IMR-90 (cell line): ENCODE measurements around the gene LGALS13. TPM values are rescaled to one million over a fixed set of nuclear protein-coding genes. Genes with fewer than 3 reads are reported as not detected.

Experiments used
- ATAC-seq: fragments of 200-7000 bp; cut with Tn5 transposase; 2 replicates; pipeline ENCODE4 v1.9.1; 2020; ENCODE audit warnings: low read depth, mild to moderate bottlenecking, moderate library complexity
- BruUV-seq: library from RNA; stranded (reverse); fragments of 400-500 nt; replicated peaks from 2 replicates; lab custom pipeline; 2021; lab: Mats Ljungman, UMichigan
- CTCF ChIA-PET: fragments of 300-600 bp; formaldehyde crosslinking; extraction: SDS; loops from one replicate; lab custom pipeline; 2021; ENCODE audit warnings: antibody characterized with exemption; lab: Yijun Ruan, JAX
- POLR2A ChIA-PET: fragments of 300-600 bp; sonication (Branson Sonifier 250); formaldehyde crosslinking; loops from one replicate; lab custom pipeline; 2022; ENCODE audit warnings: antibody characterized with exemption; ENCODE audit not compliant: unreplicated experiment; lab: Charles Lee
- DNase-seq: peaks from one replicate; pipeline ENCODE4 v3.0.0; 2013
- H2AFZ ChIP-seq: replicated peaks from 2 replicates; pipeline ENCODE3; 2013; ENCODE audit warnings: low read length, mild to moderate bottlenecking; ENCODE audit not compliant: poor library complexity
- H2AK5ac ChIP-seq: 2 replicates; pipeline ENCODE4 v1.6.1; 2013; ENCODE audit warnings: low read depth, low read length, inconsistent platforms
- H2AK9ac ChIP-seq: replicated peaks from 2 replicates; pipeline ENCODE3; 2013; ENCODE audit warnings: mild to moderate bottlenecking, low read depth, low read length, moderate library complexity; ENCODE audit not compliant: poor library complexity
- H2BK120ac ChIP-seq: 2 replicates; pipeline ENCODE4 v1.6.1; 2013; ENCODE audit warnings: low read depth, low read length, inconsistent platforms
- H2BK15ac ChIP-seq: 3 replicates; pipeline ENCODE4 v1.6.1; 2013; ENCODE audit warnings: low read depth, low read length, inconsistent platforms
- H2BK20ac ChIP-seq: 2 replicates; pipeline ENCODE4 v1.6.1; 2013; ENCODE audit warnings: low read depth, mild to moderate bottlenecking, inconsistent platforms, low read length, moderate library complexity
- H2BK5ac ChIP-seq: 2 replicates; pipeline ENCODE4 v1.6.1; 2013; ENCODE audit warnings: mild to moderate bottlenecking, low read depth, low read length, inconsistent platforms; ENCODE audit not compliant: poor library complexity, severe bottlenecking
- H3K14ac ChIP-seq: replicated peaks from 2 replicates; pipeline ENCODE4 v1.6.1; 2013; ENCODE audit warnings: low read depth, low read length, inconsistent platforms
- H3K18ac ChIP-seq: 2 replicates; pipeline ENCODE4 v1.6.1; 2013; ENCODE audit warnings: low read depth, low read length, control low read depth
- H3K23ac ChIP-seq: 2 replicates; pipeline ENCODE4 v1.6.1; 2013; ENCODE audit warnings: low read depth, low read length, inconsistent platforms
- H3K27ac ChIP-seq: 2 replicates; pipeline ENCODE4 v1.5.1; 2013; ENCODE audit warnings: mild to moderate bottlenecking, control low read depth, low read length; ENCODE audit not compliant: insufficient read depth
- H3K27me3 ChIP-seq: 2 replicates; pipeline ENCODE4 v1.6.1; 2013; ENCODE audit warnings: low read length; ENCODE audit not compliant: control insufficient read depth, insufficient read depth
- H3K36me3 ChIP-seq: 2 replicates; pipeline ENCODE4 v1.6.1; 2013; ENCODE audit warnings: low read length, mixed read lengths; ENCODE audit not compliant: control insufficient read depth, insufficient read depth
- H3K4ac ChIP-seq: 2 replicates; pipeline ENCODE4 v1.6.1; 2013; ENCODE audit warnings: low read depth, low read length, inconsistent platforms
- H3K4me1 ChIP-seq: 2 replicates; pipeline ENCODE4 v1.6.1; 2013; ENCODE audit warnings: low read length, mixed read lengths; ENCODE audit not compliant: control insufficient read depth, insufficient read depth
- H3K4me2 ChIP-seq: 2 replicates; pipeline ENCODE4 v1.6.1; 2013; ENCODE audit warnings: low read depth, mild to moderate bottlenecking, control low read depth, low read length, moderate library complexity
- H3K4me3 ChIP-seq: 2 replicates; pipeline ENCODE4 v1.5.1; 2013; ENCODE audit warnings: low read depth, mild to moderate bottlenecking, control low read depth, low read length, moderate library complexity; ENCODE audit not compliant: insufficient read depth
- H3K56ac ChIP-seq: 2 replicates; pipeline ENCODE4 v1.6.1; 2013; ENCODE audit warnings: low read length, inconsistent platforms; ENCODE audit not compliant: insufficient read depth; ENCODE audit errors: extremely low read depth
- H3K79me1 ChIP-seq, 2 experiments: 2 replicates each; pipeline ENCODE4 v1.6.1; 2013; ENCODE audit warnings: low read length in 2 of 2, inconsistent platforms in 1 of 2, low read depth in 1 of 2
- H3K9ac ChIP-seq: 2 replicates; pipeline ENCODE4 v1.6.1; 2013; ENCODE audit warnings: low read depth, low read length, control low read depth
- H3K9me1 ChIP-seq: 2 replicates; pipeline ENCODE4 v1.6.1; 2013; ENCODE audit warnings: low read length, inconsistent platforms; ENCODE audit not compliant: insufficient read depth
- H3K9me3 ChIP-seq: 2 replicates; pipeline ENCODE4 v1.6.1; 2013; ENCODE audit warnings: low read length; ENCODE audit not compliant: control insufficient read depth, insufficient read depth
- H4K20me1 ChIP-seq: 2 replicates; pipeline ENCODE4 v1.6.1; 2013; ENCODE audit warnings: low read length, inconsistent platforms; ENCODE audit not compliant: insufficient read depth
- H4K5ac ChIP-seq: 2 replicates; pipeline ENCODE4 v1.6.1; 2013; ENCODE audit warnings: mild to moderate bottlenecking, low read depth, low read length, control low read depth
- H4K8ac ChIP-seq, 2 experiments: 2 replicates each; pipeline ENCODE4 v1.6.1; 2013; ENCODE audit warnings: low read depth in 2 of 2, low read length in 2 of 2, control low read depth in 1 of 2, inconsistent platforms in 1 of 2
- H4K91ac ChIP-seq: 2 replicates; pipeline ENCODE4 v1.6.1; 2013; ENCODE audit warnings: low read depth, low read length, inconsistent platforms; ENCODE audit not compliant: insufficient read depth
- BHLHE40 ChIP-seq: fragments of 150-350 bp; IDR thresholded peaks from 2 replicates; pipeline ENCODE4 v1.6.1; 2016; ENCODE audit warnings: mild to moderate bottlenecking, low read depth, low read length
- CEBPB ChIP-seq: IDR thresholded peaks from 2 replicates; pipeline ENCODE4 v1.6.1; 2012; ENCODE audit warnings: low read depth, low read length, improper control_type of control experiment
- CHD1 ChIP-seq: IDR thresholded peaks from 2 replicates; pipeline ENCODE4 v1.6.1; 2012; ENCODE audit warnings: low read depth, low read length, improper control_type of control experiment
- CTCF ChIP-seq: conservative IDR thresholded peaks from 2 replicates; pipeline ENCODE4 v1.5.1; 2012; ENCODE audit warnings: mild to moderate bottlenecking, low read depth, low read length, improper control_type of control experiment
- ELK1 ChIP-seq: fragments of 150-350 bp; IDR thresholded peaks from 2 replicates; pipeline ENCODE4 v1.6.1; 2016; ENCODE audit warnings: low read depth, mild to moderate bottlenecking, low read length, moderate library complexity, borderline replicate concordance
- MAFK ChIP-seq: IDR thresholded peaks from 2 replicates; pipeline ENCODE4 v1.6.1; 2012; ENCODE audit warnings: low read depth, low read length, improper control_type of control experiment
- MAZ ChIP-seq: IDR thresholded peaks from 2 replicates; pipeline ENCODE4 v1.6.1; 2012; ENCODE audit warnings: low read depth, mild to moderate bottlenecking, low read length, improper control_type of control experiment, moderate library complexity, borderline replicate concordance
- MXI1 ChIP-seq: IDR thresholded peaks from 2 replicates; pipeline ENCODE4 v1.6.1; 2012; ENCODE audit warnings: low read depth, mild to moderate bottlenecking, low read length, moderate library complexity, borderline replicate concordance
- NFE2L2 ChIP-seq: fragments of 150-350 bp; IDR thresholded peaks from 2 replicates; pipeline ENCODE4 v1.6.1; 2016; ENCODE audit warnings: low read depth, mild to moderate bottlenecking, low read length
- RAD21 ChIP-seq: IDR thresholded peaks from 2 replicates; pipeline ENCODE4 v1.6.1; 2012; ENCODE audit warnings: low read length, improper control_type of control experiment
- RCOR1 ChIP-seq: IDR thresholded peaks from 2 replicates; pipeline ENCODE4 v1.6.1; 2012; ENCODE audit warnings: mild to moderate bottlenecking, low read length, improper control_type of control experiment; ENCODE audit not compliant: insufficient replicate concordance
- RFX5 ChIP-seq: IDR thresholded peaks from 2 replicates; pipeline ENCODE4 v1.8.0; 2012; ENCODE audit warnings: low read depth, mild to moderate bottlenecking, low read length, moderate library complexity
- SMC3 ChIP-seq: fragments of 150-350 bp; IDR thresholded peaks from 2 replicates; pipeline ENCODE4 v1.6.1; 2016; ENCODE audit warnings: low read depth, mild to moderate bottlenecking, antibody characterized with exemption, low read length, moderate library complexity
- WGBS, 2 experiments: methylation state at CpG; one replicate each; pipeline versions ENCODE4 v1.1.5 to v1.1.7; 2013; ENCODE audit warnings: missing lambda C conversion rate in 2 of 2; ENCODE audit not compliant: insufficient read length in 1 of 2; ENCODE audit errors: extremely low coverage in 2 of 2; 5-methylcytosine and 5-hydroxymethylcytosine counted together
- dilution Hi-C: fragments of 300-500 bp; cut with HindIII; formaldehyde crosslinking; loops from one replicate; pipeline ENCODE4 v1.14.3; 2018; ENCODE audit warnings: low sequenced_read_pairs; ENCODE audit not compliant: unreplicated experiment
- in situ Hi-C: fragments of 300-500 bp; cut with MboI; formaldehyde crosslinking; loops from 3 replicates; pipeline ENCODE4 v1.14.3; 2019; ENCODE audit warnings: low sequenced_read_pairs, inconsistent platforms, mixed read lengths
- intact Hi-C: fragments of 100-400 bp; cut with micrococcal nuclease; formaldehyde crosslinking; loops from 2 replicates; pipeline ENCODE4 v1.10.0; 2022
- polyA plus RNA-seq, 3 experiments: library from polyadenylated mRNA; depleted of rRNA; stranded (reverse); fragments of >200 nt; gene quantifications; 2 replicates each; pipeline ENCODE4 v1.2.3, GENCODE V29; 2012; ENCODE audit warnings: low replicate concordance in 1 of 3
- total RNA-seq: library from RNA; depleted of rRNA; stranded (reverse); fragments of >200 nt; gene quantifications from 2 replicates; pipeline ENCODE4 v1.2.3, GENCODE V29; 2012
- TF ChIP-seq, protein P1 (sequence below): fragments of 150-350 bp; IDR thresholded peaks from 2 replicates; pipeline ENCODE4 v1.6.1; 2017; ENCODE audit warnings: mild to moderate bottlenecking, antibody characterized with exemption, low read length, low read depth

LGALS13 gene
- total and polyA plus RNA-seq, 2 of the 4 experiments (the other 2 are of a cell fraction): not detected

DNA sequence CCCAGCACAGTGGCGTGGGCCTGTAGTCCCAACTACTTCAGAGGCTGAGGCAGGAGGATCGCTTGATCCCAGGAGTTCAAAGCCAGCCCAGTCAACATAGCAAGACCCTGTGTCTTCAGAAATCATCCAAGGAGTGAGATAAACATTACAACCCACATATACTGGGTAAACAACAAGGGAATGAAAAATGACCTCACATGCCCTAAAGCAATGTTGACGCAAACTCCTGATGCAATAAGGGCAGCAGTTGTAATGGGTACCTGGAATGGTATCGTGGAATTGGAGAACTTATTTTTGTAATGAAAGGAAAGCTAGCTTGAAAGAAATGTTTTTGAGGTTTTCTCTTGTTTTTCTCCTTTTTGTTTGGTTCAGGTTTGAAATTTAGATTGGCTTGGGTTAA lies 28.9 kb downstream of the LGALS13 start:
- H3K36me3 ChIP-seq: no peaks in the 10 kb centered on the region
- H3K9me1 ChIP-seq: no peaks in the 10 kb centered on the region
- CTCF ChIA-PET: interaction anchor here (0.6 kb wide), 1 partner anchor 69 kb away, joined by 3 read pairs; no protein-coding TSS in a partner anchor
- BruUV-seq: no TSS peak
- no peak for ATAC-seq
- H3K27ac ChIP-seq: no peak overlapping the region
- no peak overlapping the region for H4K8ac ChIP-seq
- H3K27me3 ChIP-seq: no peaks in the 10 kb centered on the region
- 20% methylated on average over 1 of the region's 4 CpGs; no CpG with 5 or more reads in 1 of the 2 experiments for WGBS, 2 experiments
- no peak overlapping the region for H2BK15ac ChIP-seq
- in situ Hi-C loops (no loop called here), intact Hi-C loops (no loop called here), dilution Hi-C loops (no loop called here)
- H2BK120ac ChIP-seq: no peak overlapping the region
- H3K18ac ChIP-seq: no peak overlapping the region
- no peak overlapping the region for H2AK5ac ChIP-seq
- no peak for DNase-seq
- no peaks in the 10 kb centered on the region for H3K4me1 ChIP-seq
- no peak overlapping the region for H3K56ac ChIP-seq
- H3K9me3 ChIP-seq: no peaks in the 10 kb centered on the region
- no peak overlapping the region for H2AFZ ChIP-seq
- H4K91ac ChIP-seq: no peak overlapping the region
- H4K5ac ChIP-seq: no peak overlapping the region
- no peak overlapping the region for H3K9ac ChIP-seq
- no peak overlapping the region for H2BK20ac ChIP-seq
- no peak overlapping the region for H2BK5ac ChIP-seq
- no peak overlapping the region for H3K14ac ChIP-seq
- H3K4me3 ChIP-seq: no peak overlapping the region
- no peak overlapping the region for H3K4me2 ChIP-seq
- no peak overlapping the region for H3K23ac ChIP-seq
- H4K20me1 ChIP-seq: no peaks in the 10 kb centered on the region
- no peaks in the 10 kb centered on the region for H3K79me1 ChIP-seq
- H2AK9ac ChIP-seq: no peak overlapping the region
- POLR2A ChIA-PET: no interaction called here
- TF ChIP-seq RFX5: no peak
- TF ChIP-seq MXI1: no peak
- no peak for TF ChIP-seq NFE2L2
- no peak for TF ChIP-seq CHD1
- no peak for TF ChIP-seq SMC3
- TF ChIP-seq CTCF: no peak
- TF ChIP-seq MAFK: no peak
- TF ChIP-seq RAD21: no peak
- no peak for TF ChIP-seq RCOR1
- no peak for TF ChIP-seq BHLHE40
- no peak for TF ChIP-seq ELK1
- TF ChIP-seq, protein P1, sequence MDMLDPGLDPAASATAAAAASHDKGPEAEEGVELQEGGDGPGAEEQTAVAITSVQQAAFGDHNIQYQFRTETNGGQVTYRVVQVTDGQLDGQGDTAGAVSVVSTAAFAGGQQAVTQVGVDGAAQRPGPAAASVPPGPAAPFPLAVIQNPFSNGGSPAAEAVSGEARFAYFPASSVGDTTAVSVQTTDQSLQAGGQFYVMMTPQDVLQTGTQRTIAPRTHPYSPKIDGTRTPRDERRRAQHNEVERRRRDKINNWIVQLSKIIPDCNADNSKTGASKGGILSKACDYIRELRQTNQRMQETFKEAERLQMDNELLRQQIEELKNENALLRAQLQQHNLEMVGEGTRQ: no peak
- no peak for TF ChIP-seq CEBPB
- no peak for TF ChIP-seq MAZ
- H3K4ac ChIP-seq: no peak overlapping the region
